GM18909 (cell line): ENCODE results near the gene HECW1.
A peak's percentile ranks its signal among the peaks of the same experiment; 100 is the strongest.
"Not testable (repeated sequence)": the region's sequence is repeated elsewhere in the genome, so short reads cannot be mapped to it uniquely, and the experiment has no call there.

Experiments used
- ATAC-seq: cut with Tn5 transposase; IDR thresholded peaks from one replicate; pipeline ENCODE4 v1.9.1; 2021; ENCODE audit warnings: mild to moderate bottlenecking; ENCODE audit not compliant: unreplicated experiment, poor library complexity

Gene HECW1

GRCh38 chr7:43553999-43554398 lies 441.6 kb downstream of the HECW1 start:
- no peak for ATAC-seq

- ATAC-seq, result no peak
Observed at GRCh38 chr7:43554423-43554822, 442.0 kb downstream of the HECW1 start.

- no peak for ATAC-seq
Observed at GRCh38 chr7:43557831-43558495, 445.5 kb downstream of the HECW1 start.

GRCh38 chr7:43559171-43559945 lies 446.9 kb downstream of the HECW1 start:
- ATAC-seq, result no peak

GRCh38 chr7:43559946-43560335 lies 447.5 kb downstream of the HECW1 start:
- no peak for ATAC-seq

- no peak for ATAC-seq
Observed at GRCh38 chr7:43560742-43561330, 448.4 kb downstream of the HECW1 start.

GRCh38 chr7:43562383-43562782 lies 449.9 kb downstream of the HECW1 start:
- ATAC-seq, result no peak

- ATAC-seq, result no peak
Observed at GRCh38 chr7:43565786-43566185, 453.3 kb downstream of the HECW1 start.

GRCh38 chr7:43568529-43568928 lies 456.1 kb downstream of the HECW1 start:
- ATAC-seq, result no peak

- peak; percentile 74 for ATAC-seq
Observed at GRCh38 chr7:43569424-43569823, 457.0 kb downstream of the HECW1 start.

GRCh38 chr7:43570688-43571365 lies 458.4 kb downstream of the HECW1 start:
- peak; percentile 70 for ATAC-seq

GRCh38 chr7:43572516-43573049 lies 460.1 kb downstream of the HECW1 start:
- no peak for ATAC-seq

GRCh38 chr7:43573832-43574231 lies 461.4 kb downstream of the HECW1 start:
- ATAC-seq, result not testable (repeated sequence)

GRCh38 chr7:43575506-43575905 lies 463.1 kb downstream of the HECW1 start:
- ATAC-seq, result no peak

GRCh38 chr7:43576241-43576640 lies 463.8 kb downstream of the HECW1 start:
- ATAC-seq, result no peak

GRCh38 chr7:43577485-43577951 lies 465.1 kb downstream of the HECW1 start:
- no peak for ATAC-seq

GRCh38 chr7:43582503-43583423 lies 470.3 kb downstream of the HECW1 start, which contains the start of gene STK17A:
STK17A (plus strand) TSS chr7:43583108; CDS start chr7:43583244, 136 bp downstream.
- ATAC-seq, result peak; percentile 73

- ATAC-seq, result peak; percentile 28
Observed at GRCh38 chr7:43583424-43584194, 471.2 kb downstream of the HECW1 start.

GRCh38 chr7:43584195-43584586 lies 471.7 kb downstream of the HECW1 start:
- no peak for ATAC-seq
